ENCODE measurements around the gene CST7. TPM values are rescaled to one million over a fixed set of nuclear protein-coding genes. Genes with fewer than 3 reads are reported as not detected.
A peak's percentile ranks its signal among the peaks of the same experiment; 100 is the strongest.

The CST7 gene
- total RNA-seq, 2 experiments from 2014 or later, result 43.9 to 47.5 TPM

DNA sequence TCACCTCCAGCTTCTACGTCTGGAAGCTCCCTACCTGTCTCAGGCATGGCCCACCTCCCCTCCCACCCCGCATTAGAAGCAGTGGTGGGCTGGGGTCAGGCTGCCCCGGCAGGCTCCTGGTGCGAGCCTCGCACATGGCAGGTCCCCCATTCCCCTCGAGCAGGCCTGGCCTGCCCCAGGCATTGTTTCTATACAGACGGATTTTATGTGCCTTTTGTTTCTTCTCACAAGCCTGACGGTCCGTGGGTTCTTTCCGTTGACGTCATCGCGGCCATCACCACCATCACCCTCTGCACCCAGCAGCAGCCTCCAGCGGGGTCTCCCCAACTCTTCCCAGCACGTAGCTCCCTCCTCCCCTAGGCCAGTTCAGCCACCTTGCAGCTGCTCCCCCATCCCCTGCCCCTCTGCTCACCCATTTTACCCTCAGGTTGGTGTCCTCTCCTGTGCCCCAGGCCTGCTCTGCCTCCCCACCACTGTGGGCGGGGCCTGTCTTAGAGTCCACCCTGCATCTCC is 4.6 kb downstream of the CST7 start:
- ChIA-PET POLR2A (interaction anchor here (0.8 to 1.1 kb wide), 2 partner anchors 21 to 104 kb away, joined by 3 to 4 read pairs; partner anchors contain the start of gene ACSS1), CTCF (interaction anchor here (0.8 to 3.7 kb wide), 3 partner anchors 23 to 35 kb away, joined by 3 to 42 read pairs (median 3); no protein-coding TSS in a partner anchor)
- Mint-ChIP-seq H3K36me3 (ENCODE audit: low read depth) (peaks cover 42% of the 10 kb centered on the region), H3K4me3 (no peak overlapping the region), H3K27me3 (ENCODE audit: low read depth) (no peaks in the 10 kb centered on the region), H3K4me1 (ENCODE audit: low read depth) (peaks cover 68% of the 10 kb centered on the region), H3K27ac (peak overlapping the region; percentile 61), H3K9me3 (ENCODE audit: insufficient read depth) (no peaks in the 10 kb centered on the region)
- no peak for DNase-seq
- no peak for ATAC-seq

DNA sequence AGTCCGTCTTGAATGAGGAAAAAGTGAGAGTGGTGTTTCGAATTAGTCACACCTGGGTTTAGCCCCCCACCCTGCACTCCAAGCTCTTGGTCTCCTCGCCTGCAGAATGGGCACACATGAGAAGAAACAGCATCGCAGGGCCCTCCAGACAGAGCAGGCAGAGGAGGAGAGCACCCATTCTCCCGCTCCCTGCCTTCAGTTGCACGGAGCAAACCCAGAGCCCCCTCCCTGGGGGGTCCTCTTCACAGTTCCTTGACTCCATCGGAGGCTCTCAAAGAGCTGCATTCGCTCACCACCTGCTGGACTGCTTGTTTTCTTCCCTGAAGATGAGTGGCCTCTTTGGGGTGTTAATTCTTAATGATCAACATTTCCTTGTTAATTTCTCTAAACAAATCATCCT is 5.1 kb downstream of the CST7 start:
- Mint-ChIP-seq H3K36me3 (ENCODE audit: low read depth) (peaks cover 43% of the 10 kb centered on the region), H3K27me3 (ENCODE audit: low read depth) (no peaks in the 10 kb centered on the region), H3K4me1 (ENCODE audit: low read depth) (peaks cover 65% of the 10 kb centered on the region), H3K4me3 (no peak overlapping the region), H3K27ac (peak overlapping the region; percentile 61), H3K9me3 (ENCODE audit: insufficient read depth) (no peaks in the 10 kb centered on the region)
- DNase-seq, result no peak
- ChIA-PET POLR2A (interaction anchor here (0.8 to 1.1 kb wide), 2 partner anchors 22 to 104 kb away, joined by 3 to 4 read pairs; partner anchors contain the start of gene ACSS1), CTCF (interaction anchor here (0.8 to 3.7 kb wide), 6 partner anchors 13 to 40 kb away, joined by 3 to 42 read pairs (median 3); no protein-coding TSS in a partner anchor)
- ATAC-seq, result no peak

DNA sequence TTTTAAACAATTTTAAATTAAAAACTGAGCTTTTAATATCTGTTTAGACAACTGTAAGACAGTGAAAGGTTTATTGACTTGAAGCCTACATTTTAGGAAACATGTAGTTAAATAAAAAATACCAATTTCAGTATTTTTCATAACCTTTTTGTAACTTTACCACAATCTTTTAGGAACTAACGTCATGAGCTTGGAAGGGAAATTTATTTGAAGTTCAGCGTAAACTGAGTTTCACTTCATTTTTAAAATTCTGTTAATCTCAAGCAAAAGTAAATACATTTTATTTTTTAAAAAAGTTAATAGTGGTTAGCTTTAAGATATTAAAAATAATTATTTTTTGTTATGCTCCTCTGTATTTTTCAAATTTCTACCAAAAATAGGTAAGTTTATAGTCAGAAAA is 5.5 kb downstream of the CST7 start:
- H3K27me3 Mint-ChIP-seq (ENCODE audit: low read depth), result no peaks in the 10 kb centered on the region
- peak overlapping the region; percentile 45 for H3K4me3 Mint-ChIP-seq
- ChIA-PET CTCF (interaction anchor here (0.8 to 3.7 kb wide), 9 partner anchors 10 to 40 kb away, joined by 3 to 42 read pairs (median 3); no protein-coding TSS in a partner anchor), POLR2A (interaction anchor here (0.9 to 1.1 kb wide), 2 partner anchors 23 to 103 kb away, joined by 4 read pairs; partner anchors contain the start of gene ACSS1)
- peak overlapping the region; percentile 89 for H3K27ac Mint-ChIP-seq
- peaks cover 43% of the 10 kb centered on the region for H3K36me3 Mint-ChIP-seq (ENCODE audit: low read depth)
- ATAC-seq (no peak), DNase-seq (no peak)
- no peaks in the 10 kb centered on the region for H3K9me3 Mint-ChIP-seq (ENCODE audit: insufficient read depth)
- H3K4me1 Mint-ChIP-seq (ENCODE audit: low read depth), result peaks cover 61% of the 10 kb centered on the region

DNA sequence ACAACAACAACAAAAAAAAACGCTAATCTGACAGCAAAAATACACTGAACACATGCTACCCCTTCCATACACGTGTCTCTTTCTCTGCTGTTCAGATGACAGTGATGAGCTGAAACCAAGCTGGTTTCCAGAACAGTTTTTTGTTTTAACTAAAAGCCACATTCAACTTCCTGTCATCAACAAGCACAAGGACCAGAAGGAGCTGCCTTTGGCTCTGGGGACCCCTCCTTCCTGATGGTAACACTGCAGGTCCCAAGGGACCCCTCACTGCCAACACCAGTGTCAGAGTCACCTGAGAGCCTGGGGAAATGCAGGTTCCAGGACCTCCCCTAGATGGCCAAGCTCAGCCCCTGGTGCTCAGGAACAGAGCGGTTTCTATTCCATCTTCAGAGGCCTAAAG is 6.0 kb downstream of the CST7 start:
- H3K27me3 Mint-ChIP-seq (ENCODE audit: low read depth), result no peaks in the 10 kb centered on the region
- peak overlapping the region; percentile 89 for H3K27ac Mint-ChIP-seq
- peak; percentile 70 for ATAC-seq
- CTCF ChIA-PET, result interaction anchor here (0.6 to 3.7 kb wide), 10 partner anchors 10 to 285 kb away, joined by 3 to 42 read pairs (median 3); no protein-coding TSS in a partner anchor
- H3K4me3 Mint-ChIP-seq, result peak overlapping the region; percentile 45
- POLR2A ChIA-PET, result interaction anchor here (0.9 to 1.1 kb wide), 2 partner anchors 24 to 103 kb away, joined by 4 read pairs; partner anchors contain the start of gene ACSS1
- peaks cover 56% of the 10 kb centered on the region for H3K4me1 Mint-ChIP-seq (ENCODE audit: low read depth)
- H3K36me3 Mint-ChIP-seq (ENCODE audit: low read depth), result peaks cover 48% of the 10 kb centered on the region
- peak; percentile 55 for DNase-seq
- no peaks in the 10 kb centered on the region for H3K9me3 Mint-ChIP-seq (ENCODE audit: insufficient read depth)

DNA sequence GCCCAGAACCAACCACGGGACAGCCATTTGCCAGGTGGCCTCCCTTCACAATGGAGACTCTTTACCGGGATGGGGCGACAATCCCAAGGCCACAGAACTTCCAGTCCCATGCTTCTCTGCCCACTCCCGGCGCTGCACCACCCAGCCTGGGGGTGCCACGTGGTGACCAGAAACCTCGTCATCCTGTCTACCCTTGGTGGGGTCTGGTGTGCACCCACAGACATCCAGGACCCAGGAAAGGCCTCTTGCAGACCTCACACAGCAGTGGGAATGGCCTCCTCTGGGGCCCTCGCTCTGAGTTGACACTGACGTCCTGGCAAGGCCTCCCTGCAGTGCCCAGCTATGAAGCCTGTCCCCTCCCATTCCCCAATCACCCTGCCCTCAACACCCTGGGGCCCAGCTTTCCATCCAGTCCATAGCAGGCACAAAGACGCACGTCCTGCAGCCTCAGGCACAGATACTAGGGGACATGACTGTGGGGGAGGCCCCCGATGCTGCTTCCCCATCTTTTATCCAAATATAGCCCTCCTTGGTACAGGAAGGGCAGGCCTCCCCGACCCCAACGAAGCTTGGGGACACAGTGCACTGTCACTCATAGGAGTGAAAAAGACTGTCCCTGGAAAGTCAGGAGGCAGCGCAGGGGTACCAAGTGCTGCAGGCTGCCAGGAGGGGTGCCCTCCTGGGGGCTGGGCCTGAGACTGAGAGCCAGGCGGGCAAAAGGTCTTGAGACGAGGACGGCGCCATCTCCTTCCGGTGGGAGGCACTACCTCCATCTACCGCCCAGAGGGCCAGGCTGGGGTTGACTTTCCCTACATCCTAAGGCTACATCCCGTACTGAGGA is 7.2 kb downstream of the CST7 start:
- Mint-ChIP-seq H3K27me3 (ENCODE audit: low read depth) (no peaks in the 10 kb centered on the region), H3K4me1 (ENCODE audit: low read depth) (peaks cover 52% of the 10 kb centered on the region), H3K36me3 (ENCODE audit: low read depth) (peaks cover 51% of the 10 kb centered on the region), H3K27ac (peak overlapping the region; percentile 89), H3K9me3 (ENCODE audit: insufficient read depth) (no peaks in the 10 kb centered on the region), H3K4me3 (no peak overlapping the region)
- no peak for DNase-seq
- POLR2A ChIA-PET, result no interaction called here
- CTCF ChIA-PET, result interaction anchor here (1.3 to 3.7 kb wide), 2 partner anchors 25 to 37 kb away, joined by 3 to 42 read pairs; no protein-coding TSS in a partner anchor
- no peak for ATAC-seq

DNA sequence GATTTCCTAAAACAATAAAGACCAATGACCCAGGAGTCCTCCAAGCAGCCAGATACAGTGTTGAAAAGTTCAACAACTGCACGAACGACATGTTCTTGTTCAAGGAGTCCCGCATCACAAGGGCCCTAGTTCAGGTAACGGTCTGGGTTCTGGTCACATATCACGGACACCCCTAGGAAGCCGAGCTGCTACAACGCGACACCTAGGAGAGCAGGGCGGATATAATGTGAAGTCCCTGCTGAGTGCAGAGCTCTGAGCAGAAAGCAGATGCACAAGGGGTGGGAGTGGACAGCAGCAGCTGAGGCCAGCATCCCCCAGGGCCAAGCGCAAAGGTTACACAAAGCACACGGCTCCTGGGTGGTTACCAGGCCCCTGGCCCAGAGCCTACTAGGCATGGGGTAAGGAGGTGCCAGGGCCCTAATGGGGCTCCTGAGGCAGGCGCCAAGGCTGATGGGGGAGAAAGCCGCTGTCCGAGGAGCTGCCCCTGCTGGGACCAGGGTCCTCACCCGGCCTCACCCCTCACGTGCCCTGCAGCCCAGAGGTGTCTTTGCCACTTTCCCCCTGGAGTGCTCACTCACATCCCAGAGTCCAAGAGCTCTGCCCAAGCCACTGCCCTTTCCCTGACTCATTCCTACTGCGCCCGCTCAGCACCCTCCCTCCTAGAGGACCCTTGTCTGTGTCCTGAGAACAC is 8.4 kb downstream of the CST7 start:
- Mint-ChIP-seq H3K4me3 (no peak overlapping the region), H3K27me3 (ENCODE audit: low read depth) (no peaks in the 10 kb centered on the region), H3K4me1 (ENCODE audit: low read depth) (peaks cover 48% of the 10 kb centered on the region), H3K9me3 (ENCODE audit: insufficient read depth) (no peaks in the 10 kb centered on the region), H3K27ac (peak overlapping the region; percentile 43), H3K36me3 (ENCODE audit: low read depth) (peaks cover 59% of the 10 kb centered on the region)
- no peak for ATAC-seq
- ChIA-PET CTCF (no interaction called here), POLR2A (no interaction called here)
- DNase-seq, result no peak

DNA sequence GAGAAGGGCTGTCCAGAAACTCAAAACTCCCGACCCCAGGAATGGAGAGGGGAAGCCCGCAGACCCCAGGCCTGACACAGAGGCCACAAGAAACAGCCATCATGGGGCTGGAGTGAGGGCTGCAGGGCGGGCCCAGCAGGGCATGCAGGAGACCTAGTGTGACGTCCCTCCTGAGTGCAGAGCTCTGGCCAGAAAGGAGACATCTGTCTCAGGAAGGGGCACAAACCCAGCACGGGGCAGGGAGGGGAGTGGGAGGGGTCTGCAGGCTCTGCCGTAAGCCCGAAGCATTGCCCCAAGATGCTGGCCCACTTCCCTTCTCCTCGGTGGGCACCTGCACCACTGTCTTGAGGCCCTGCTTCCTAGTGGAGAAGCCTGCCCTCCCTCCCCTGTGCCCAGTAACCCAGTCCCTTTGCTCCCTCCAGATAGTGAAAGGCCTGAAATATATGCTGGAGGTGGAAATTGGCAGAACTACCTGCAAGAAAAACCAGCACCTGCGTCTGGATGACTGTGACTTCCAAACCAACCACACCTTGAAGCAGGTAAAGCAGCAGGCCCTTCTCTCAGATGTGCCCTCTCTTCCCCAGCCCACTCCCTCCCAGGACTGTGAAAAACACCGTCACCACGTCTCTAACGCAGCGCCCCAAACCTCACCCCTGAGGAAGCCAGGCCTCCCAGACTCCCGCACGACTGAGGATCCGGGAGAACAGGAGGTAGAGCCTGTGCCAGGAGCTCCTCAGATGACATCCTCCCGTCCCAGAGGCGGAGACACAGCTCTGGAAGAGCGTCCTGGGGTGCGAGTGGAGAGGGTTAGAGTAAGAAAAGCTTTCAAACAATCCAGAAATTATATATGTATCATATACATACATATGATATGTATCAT is 9.7 kb downstream of the CST7 start:
- ChIA-PET POLR2A (no interaction called here), CTCF (interaction anchor here (1.0 kb wide), 1 partner anchor 36 kb away, joined by 3 read pairs; no protein-coding TSS in a partner anchor)
- DNase-seq (no peak), ATAC-seq (no peak)
- Mint-ChIP-seq H3K27me3 (ENCODE audit: low read depth) (no peaks in the 10 kb centered on the region), H3K9me3 (ENCODE audit: insufficient read depth) (no peaks in the 10 kb centered on the region), H3K27ac (peak overlapping the region; percentile 15), H3K36me3 (ENCODE audit: low read depth) (peaks cover 64% of the 10 kb centered on the region), H3K4me3 (no peak overlapping the region), H3K4me1 (ENCODE audit: low read depth) (peaks cover 39% of the 10 kb centered on the region)

DNA sequence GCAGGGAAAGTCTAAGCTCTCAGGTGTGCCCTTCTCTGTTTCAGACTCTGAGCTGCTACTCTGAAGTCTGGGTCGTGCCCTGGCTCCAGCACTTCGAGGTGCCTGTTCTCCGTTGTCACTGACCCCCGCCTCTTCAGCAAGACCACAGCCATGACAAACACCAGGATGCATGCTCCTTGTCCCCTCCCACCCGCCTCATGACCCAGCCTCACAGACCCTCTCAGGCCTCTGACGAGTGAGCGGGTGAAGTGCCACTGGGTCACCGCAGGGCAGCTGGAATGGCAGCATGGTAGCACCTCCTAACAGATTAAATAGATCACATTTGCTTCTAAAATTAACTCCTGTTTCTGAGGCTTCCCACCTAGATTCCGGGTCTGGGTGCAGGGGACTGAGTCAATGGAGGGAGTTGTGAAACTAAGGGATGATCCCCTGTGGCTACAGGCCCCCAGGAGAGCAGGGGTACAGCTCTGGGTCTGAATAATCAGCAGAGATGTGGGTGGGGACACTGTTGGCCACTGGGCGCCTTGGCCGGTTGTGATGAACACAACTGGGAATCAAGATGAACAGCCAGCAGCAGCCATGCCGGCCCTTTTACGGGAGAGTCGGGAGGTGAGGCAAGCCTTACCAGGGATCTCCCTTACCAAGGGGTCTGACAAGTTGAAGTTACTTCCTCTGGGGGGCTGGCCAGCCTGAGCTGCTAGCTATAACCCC is 10.7 kb downstream of the CST7 start:
- CTCF ChIA-PET, result interaction anchor here (0.9 to 1.0 kb wide), 2 partner anchors 28 to 35 kb away, joined by 3 to 4 read pairs; no protein-coding TSS in a partner anchor
- peaks cover 30% of the 10 kb centered on the region for H3K4me1 Mint-ChIP-seq (ENCODE audit: low read depth)
- no peak overlapping the region for H3K4me3 Mint-ChIP-seq
- H3K9me3 Mint-ChIP-seq (ENCODE audit: insufficient read depth), result no peaks in the 10 kb centered on the region
- ATAC-seq, result no peak
- POLR2A ChIA-PET, result interaction anchor here (0.5 kb wide), 1 partner anchor 42 kb away, joined by 3 read pairs; no protein-coding TSS in a partner anchor
- H3K27me3 Mint-ChIP-seq (ENCODE audit: low read depth), result no peaks in the 10 kb centered on the region
- peaks cover 69% of the 10 kb centered on the region for H3K36me3 Mint-ChIP-seq (ENCODE audit: low read depth)
- peak overlapping the region; percentile 39 for H3K27ac Mint-ChIP-seq
- DNase-seq, result no peak

DNA sequence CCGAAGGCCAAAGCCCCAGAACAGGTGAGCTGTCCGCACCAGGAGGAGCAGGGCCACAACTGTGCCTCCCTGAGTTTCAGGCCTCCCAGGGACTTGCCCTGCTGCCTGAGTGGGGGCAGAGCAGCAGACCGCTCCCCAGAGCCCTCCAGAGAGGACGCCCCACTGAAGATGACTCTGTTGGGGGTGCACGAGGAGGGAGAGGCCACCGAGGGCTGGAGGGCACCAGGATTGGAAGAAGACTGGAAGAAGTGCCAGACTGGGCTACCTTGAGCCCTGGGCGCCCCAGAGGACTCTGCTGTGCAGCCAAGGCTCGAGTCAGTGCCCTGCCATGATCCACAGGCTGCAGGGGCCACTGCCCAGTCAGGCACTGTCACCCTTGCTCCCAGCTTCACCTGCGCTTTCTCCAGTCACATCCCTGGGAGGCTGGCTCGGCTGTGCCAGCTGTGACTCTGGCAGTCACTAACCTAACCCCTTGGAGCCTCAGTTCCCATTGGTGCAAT is 11.3 kb downstream of the CST7 start:
- Mint-ChIP-seq H3K27me3 (ENCODE audit: low read depth) (no peaks in the 10 kb centered on the region), H3K27ac (peak overlapping the region; percentile 62), H3K4me3 (no peak overlapping the region), H3K9me3 (ENCODE audit: insufficient read depth) (no peaks in the 10 kb centered on the region), H3K36me3 (ENCODE audit: low read depth) (peaks cover 66% of the 10 kb centered on the region), H3K4me1 (ENCODE audit: low read depth) (peaks cover 24% of the 10 kb centered on the region)
- DNase-seq (no peak), ATAC-seq (no peak)
- POLR2A ChIA-PET, result interaction anchor here (0.5 kb wide), 1 partner anchor 42 kb away, joined by 3 read pairs; no protein-coding TSS in a partner anchor
- CTCF ChIA-PET, result interaction anchor here (0.9 to 1.1 kb wide), 2 partner anchors 28 to 30 kb away, joined by 4 to 6 read pairs; no protein-coding TSS in a partner anchor

DNA sequence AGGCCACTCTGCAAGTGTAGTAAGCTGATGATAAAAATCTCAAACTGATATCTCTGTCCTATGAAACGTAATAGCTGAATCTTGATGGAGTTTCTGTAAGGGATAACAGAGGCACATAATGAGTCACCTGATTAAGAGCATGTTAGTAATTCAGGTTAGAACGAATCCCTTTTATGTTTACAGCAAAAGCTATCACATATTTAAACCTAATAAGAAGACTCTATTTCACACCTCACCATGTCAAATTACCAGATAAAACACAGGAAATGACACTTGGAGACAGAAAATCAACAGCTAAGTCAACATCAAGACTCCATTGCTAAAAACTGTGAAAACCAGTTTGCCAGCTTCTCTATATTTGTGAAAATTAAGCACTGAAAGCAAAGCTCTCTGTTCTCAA is 11.8 kb downstream of the CST7 start:
- no peak overlapping the region for H3K4me3 Mint-ChIP-seq
- peak overlapping the region; percentile 62 for H3K27ac Mint-ChIP-seq
- ATAC-seq, result peak; percentile 17
- peaks cover 19% of the 10 kb centered on the region for H3K4me1 Mint-ChIP-seq (ENCODE audit: low read depth)
- H3K36me3 Mint-ChIP-seq (ENCODE audit: low read depth), result peaks cover 66% of the 10 kb centered on the region
- ChIA-PET POLR2A (no interaction called here), CTCF (interaction anchor here (0.9 to 1.1 kb wide), 2 partner anchors 27 to 30 kb away, joined by 4 to 6 read pairs; no protein-coding TSS in a partner anchor)
- no peaks in the 10 kb centered on the region for H3K27me3 Mint-ChIP-seq (ENCODE audit: low read depth)
- no peak for DNase-seq
- H3K9me3 Mint-ChIP-seq (ENCODE audit: insufficient read depth), result no peaks in the 10 kb centered on the region
